Bronchial epithelial cell (primary cell): ENCODE data around the gene CIAO2A. TPM values are rescaled to one million over a fixed set of nuclear protein-coding genes. Genes with fewer than 3 reads are reported as not detected.
"Not testable (repeated sequence)": the region's sequence is repeated elsewhere in the genome, so short reads cannot be mapped to it uniquely, and the experiment has no call there.

Source experiments
- DNase-seq: peaks from one replicate; pipeline ENCODE4 v3.0.0-alpha.2; 2010; ENCODE audit warnings: low read depth
- FAIRE-seq: peaks from 2 replicates; lab custom pipeline; 2011; peaks lifted over from hg19 to GRCh38; lab: Jason Lieb, UNC
- H3K27me3 ChIP-seq: 2 replicates; pipeline ENCODE4 v1.5.1; 2011; ENCODE audit warnings: low read length; ENCODE audit not compliant: control insufficient read depth, insufficient read depth
- H3K36me3 ChIP-seq: 2 replicates; pipeline ENCODE4 v1.5.1; 2011; ENCODE audit warnings: low read length; ENCODE audit not compliant: control insufficient read depth, insufficient read depth
- H3K4me3 ChIP-seq: 2 replicates; pipeline ENCODE4 v1.5.1; 2011; ENCODE audit warnings: mild to moderate bottlenecking, low read depth, low read length, control low read depth
- total RNA-seq: library from RNA; depleted of rRNA; stranded (reverse); fragments of >200 nt; gene quantifications from 2 replicates; pipeline ENCODE4 v1.2.1, GENCODE V29; 2014
- TF ChIP-seq, protein P1 (sequence below): IDR thresholded peaks from 2 replicates; pipeline ENCODE4 v1.5.1; 2011; ENCODE audit warnings: mild to moderate bottlenecking, moderate library complexity, low read length, control low read depth, inconsistent platforms; ENCODE audit not compliant: insufficient read depth, severe bottlenecking

CIAO2A gene
- total RNA-seq, 1 donor from 2014 or later, result 62.1 TPM

DNA sequence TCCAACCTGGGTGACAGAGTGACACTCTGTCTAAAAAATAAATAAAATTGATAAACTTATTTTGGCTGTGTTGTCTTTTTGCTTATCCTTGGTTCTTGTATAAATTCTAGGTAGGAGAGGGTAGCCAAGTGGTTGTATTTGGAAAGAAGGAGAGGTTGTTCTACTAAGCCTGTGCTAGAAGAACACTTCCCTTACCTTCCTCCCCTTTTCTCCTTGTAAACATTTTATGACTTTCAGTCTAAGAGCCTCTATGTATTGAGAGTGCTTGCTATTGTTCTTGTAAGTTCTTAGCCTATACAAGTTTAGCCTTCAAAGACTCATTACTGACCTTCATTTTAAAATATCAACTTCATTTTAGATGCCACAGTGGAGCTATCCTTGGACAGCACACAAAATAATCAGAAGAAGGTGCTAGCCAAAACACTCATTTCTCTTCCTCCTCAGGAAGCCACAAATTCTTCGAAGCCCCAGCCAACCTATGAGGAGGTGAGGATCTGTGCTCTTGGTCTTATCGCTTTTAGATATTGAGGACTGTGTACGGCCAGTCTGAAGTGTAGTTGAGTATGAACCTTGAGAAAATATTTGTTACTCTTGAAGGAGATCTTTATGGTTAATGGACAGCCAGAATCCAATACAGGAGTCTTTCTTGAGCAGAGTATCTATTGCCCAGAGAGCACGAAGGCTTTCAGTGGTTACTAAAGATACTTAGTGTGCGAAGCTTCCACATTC is 24.3 kb upstream of the CIAO2A start:
- FAIRE-seq, result no peak
- TF ChIP-seq, protein P1, sequence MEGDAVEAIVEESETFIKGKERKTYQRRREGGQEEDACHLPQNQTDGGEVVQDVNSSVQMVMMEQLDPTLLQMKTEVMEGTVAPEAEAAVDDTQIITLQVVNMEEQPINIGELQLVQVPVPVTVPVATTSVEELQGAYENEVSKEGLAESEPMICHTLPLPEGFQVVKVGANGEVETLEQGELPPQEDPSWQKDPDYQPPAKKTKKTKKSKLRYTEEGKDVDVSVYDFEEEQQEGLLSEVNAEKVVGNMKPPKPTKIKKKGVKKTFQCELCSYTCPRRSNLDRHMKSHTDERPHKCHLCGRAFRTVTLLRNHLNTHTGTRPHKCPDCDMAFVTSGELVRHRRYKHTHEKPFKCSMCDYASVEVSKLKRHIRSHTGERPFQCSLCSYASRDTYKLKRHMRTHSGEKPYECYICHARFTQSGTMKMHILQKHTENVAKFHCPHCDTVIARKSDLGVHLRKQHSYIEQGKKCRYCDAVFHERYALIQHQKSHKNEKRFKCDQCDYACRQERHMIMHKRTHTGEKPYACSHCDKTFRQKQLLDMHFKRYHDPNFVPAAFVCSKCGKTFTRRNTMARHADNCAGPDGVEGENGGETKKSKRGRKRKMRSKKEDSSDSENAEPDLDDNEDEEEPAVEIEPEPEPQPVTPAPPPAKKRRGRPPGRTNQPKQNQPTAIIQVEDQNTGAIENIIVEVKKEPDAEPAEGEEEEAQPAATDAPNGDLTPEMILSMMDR, result no peak
- DNase-seq, result no peak
- Histone ChIP-seq H3K36me3 (peaks cover 15% of the 10 kb centered on the region), H3K4me3 (no peak overlapping the region), H3K27me3 (no peaks in the 10 kb centered on the region)

DNA sequence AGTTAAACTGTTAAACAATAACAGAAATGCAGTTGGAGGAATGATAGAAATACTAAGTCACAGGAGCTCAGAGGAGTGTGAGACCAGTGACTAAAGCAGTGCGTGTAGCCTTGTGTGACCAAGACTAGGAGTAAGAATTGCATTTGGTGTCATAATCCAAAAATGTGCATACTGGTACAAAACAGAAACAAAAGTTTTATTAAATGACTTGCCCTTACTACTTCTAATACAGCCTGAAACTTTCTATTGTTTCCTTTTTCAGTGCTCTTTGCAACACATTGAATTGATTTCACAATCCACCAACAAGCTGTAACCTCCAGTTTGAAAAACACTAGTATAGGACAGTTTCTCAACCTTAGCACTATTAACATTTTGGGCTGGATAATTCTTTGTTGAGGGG is 19.3 kb upstream of the CIAO2A start:
- TF ChIP-seq, protein P1, result no peak
- peaks cover 4% of the 10 kb centered on the region for H3K36me3 ChIP-seq
- H3K4me3 ChIP-seq, result no peak overlapping the region
- no peak for DNase-seq
- H3K27me3 ChIP-seq, result no peaks in the 10 kb centered on the region
- FAIRE-seq, result no peak

DNA sequence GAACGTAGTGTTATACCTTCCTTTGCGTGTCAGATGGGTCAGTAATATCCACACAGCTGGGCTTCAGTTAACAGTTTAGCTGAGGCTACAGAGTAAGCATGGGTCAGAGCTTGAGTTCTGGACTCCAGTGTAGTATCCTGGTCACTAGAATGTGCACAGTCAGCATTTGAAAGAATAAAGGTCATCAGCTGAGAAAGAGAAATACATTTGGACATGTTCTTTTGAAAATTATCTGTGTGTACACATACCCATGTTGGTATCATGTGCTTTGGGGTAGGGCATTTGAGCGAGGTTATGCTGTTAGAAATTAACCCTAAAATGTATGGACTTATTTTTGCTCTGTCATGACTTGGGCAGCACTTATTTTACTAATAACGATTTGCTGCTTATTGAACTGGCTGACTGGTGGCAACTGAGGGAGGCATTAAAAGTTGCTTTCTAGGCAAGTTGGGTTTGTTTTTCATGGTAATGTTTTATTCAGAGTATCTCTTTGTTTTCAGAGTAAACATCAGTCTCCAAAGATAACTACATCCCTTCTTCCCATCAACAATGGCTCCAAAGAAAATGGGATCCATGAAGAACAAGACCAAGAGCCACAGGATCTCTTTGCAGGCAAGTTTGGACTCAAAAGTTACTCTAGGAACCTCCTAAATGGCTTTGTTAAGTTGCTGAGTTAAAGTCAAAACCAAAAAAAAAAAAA is 18.6 kb upstream of the CIAO2A start:
- TF ChIP-seq, protein P1, result no peak
- Histone ChIP-seq H3K4me3 (no peak overlapping the region), H3K27me3 (no peaks in the 10 kb centered on the region), H3K36me3 (peaks cover 2% of the 10 kb centered on the region)
- no peak for FAIRE-seq
- DNase-seq, result no peak

DNA sequence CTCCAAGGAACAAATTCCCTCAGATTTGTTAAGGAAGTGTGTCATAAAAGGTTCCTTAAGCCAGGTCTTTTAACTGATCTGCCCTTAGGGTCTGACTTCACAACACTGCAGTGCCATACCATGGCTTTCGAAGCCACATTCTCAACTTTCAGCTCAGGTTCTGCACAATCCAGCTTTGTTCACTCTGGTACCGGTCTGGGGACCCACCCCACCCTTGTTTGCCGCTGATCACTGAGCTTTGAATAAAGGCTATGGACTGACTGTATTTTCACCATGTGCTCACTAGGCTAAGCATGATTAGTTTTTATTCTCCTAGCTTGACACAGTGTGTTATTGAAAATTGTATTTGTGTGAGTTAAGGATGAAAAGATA is 18.0 kb upstream of the CIAO2A start:
- TF ChIP-seq, protein P1, result no peak
- H3K4me3 ChIP-seq, result no peak overlapping the region
- H3K27me3 ChIP-seq, result no peaks in the 10 kb centered on the region
- no peak for DNase-seq
- no peak for FAIRE-seq
- peaks cover 2% of the 10 kb centered on the region for H3K36me3 ChIP-seq

DNA sequence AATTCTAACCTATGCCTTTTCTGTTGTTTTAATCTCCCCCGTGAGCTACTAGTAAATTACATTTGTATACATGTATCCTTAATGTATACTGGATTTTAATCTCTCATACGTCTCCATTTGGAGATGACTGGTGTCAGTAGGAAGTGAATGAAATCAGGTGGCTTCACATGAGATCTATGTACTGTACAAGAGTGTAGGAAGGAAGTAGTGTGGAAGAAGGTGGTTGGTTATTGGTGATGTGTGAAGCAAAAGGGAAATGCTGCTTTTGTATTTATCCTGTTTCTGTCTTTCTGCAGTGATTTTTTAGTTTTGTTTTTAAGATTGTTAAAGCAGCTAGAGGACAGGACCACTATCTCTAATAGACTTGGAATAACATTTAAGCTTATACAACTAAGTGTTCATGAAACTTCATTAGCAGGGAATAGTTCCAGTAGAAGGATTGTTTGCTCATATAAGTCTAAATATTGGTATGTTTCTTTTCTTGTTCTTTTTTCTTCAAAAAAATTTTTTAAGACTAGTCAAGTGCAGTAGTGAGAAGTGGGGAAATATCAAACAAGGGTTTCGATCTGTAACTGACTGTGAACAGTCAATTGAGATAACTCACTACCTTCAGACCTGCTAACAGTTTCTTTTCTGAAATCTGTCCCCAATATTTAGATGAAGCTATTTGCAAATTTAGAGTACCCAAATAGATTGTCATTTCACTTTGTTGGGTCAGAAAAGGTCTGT is 17.5 kb upstream of the CIAO2A start:
- Histone ChIP-seq H3K36me3 (peaks cover 2% of the 10 kb centered on the region), H3K4me3 (no peak overlapping the region), H3K27me3 (no peaks in the 10 kb centered on the region)
- TF ChIP-seq, protein P1, result no peak
- FAIRE-seq (no peak), DNase-seq (no peak)

DNA sequence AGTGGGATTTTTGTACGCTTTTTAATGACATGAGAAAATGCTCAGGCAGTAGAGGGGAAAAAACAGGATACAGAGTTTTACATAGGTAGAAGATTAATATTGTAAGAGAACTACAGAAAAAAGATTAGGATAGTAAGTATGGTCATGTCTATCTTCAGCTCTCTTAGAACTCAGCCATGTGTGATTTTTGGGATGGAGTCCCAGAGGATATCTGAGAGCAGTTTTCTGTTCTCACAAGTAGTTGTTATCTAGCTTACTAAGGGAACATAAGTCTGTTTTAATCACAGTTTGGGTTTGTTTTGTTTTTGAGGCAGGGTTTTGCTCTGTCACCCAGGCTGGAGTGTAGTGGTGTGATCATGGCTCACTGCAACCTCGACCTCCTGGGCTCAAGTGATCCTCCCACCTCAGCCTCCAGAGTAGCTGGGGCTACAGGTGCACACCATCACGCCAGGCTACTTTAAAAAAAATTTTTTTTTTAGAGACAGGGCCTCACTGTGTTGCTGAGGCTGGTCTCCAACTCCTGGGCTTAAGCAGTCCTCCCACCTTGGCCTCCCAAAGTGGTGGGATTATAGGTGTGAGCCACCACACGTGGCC is 16.6 kb upstream of the CIAO2A start:
- H3K27me3 ChIP-seq, FAIRE-seq, DNase-seq: not testable (repeated sequence)

More for the DNA sequence above, 16.6 kb upstream of the CIAO2A start:
- H3K4me3 ChIP-seq, H3K36me3 ChIP-seq: not testable (repeated sequence)
